Neural crest cell (in vitro differentiated cells): ENCODE results near the gene AUH. TPM values are rescaled to one million over a fixed set of nuclear protein-coding genes. Genes with fewer than 3 reads are reported as not detected.

Experiments
- DNase-seq: peaks from one replicate; pipeline ENCODE4 v3.0.0; 2021; ENCODE audit warnings: low read depth, mixed read lengths, low spot score
- H3K27ac Mint-ChIP-seq: one replicate; pipeline ENCODE4 v1.8.0; 2021; ENCODE audit warnings: mild to moderate bottlenecking, mixed read lengths; ENCODE audit not compliant: unreplicated experiment
- H3K27me3 Mint-ChIP-seq: 2 replicates; pipeline ENCODE4 v1.8.0; 2021; ENCODE audit warnings: low read depth, mild to moderate bottlenecking, mixed read lengths
- H3K36me3 Mint-ChIP-seq: 2 replicates; pipeline ENCODE4 v1.8.0; 2021; ENCODE audit warnings: low read depth, mild to moderate bottlenecking, mixed read lengths
- H3K4me1 Mint-ChIP-seq: 2 replicates; pipeline ENCODE4 v1.8.0; 2021; ENCODE audit warnings: mixed read lengths
- H3K4me3 Mint-ChIP-seq: one replicate; pipeline ENCODE4 v1.8.0; 2021; ENCODE audit warnings: mild to moderate bottlenecking, mixed read lengths
- H3K9me3 Mint-ChIP-seq: 2 replicates; pipeline ENCODE4 v1.8.0; 2021; ENCODE audit warnings: mixed read lengths
- CTCF ChIP-seq: fragments of 200-600 bp; sonication (generic); conservative IDR thresholded peaks from 2 replicates; pipeline ENCODE4 v1.5.0; 2021; ENCODE audit warnings: antibody characterized with exemption, mild to moderate bottlenecking
- total RNA-seq: library from RNA; stranded (reverse); gene quantifications from 2 replicates; pipeline ENCODE4 v1.2.1, GENCODE V29; 2021

Gene AUH
- total RNA-seq, 1 donor from 2014 or later: 10.8 TPM

GRCh38 chr9:91297306-91297705 is 64.4 kb downstream of the AUH start:
- no peak for TF ChIP-seq CTCF
- Mint-ChIP-seq H3K4me1 (no peaks in the 10 kb centered on the region), H3K36me3 (peaks cover 15% of the 10 kb centered on the region), H3K27ac (no peak overlapping the region), H3K27me3 (no peaks in the 10 kb centered on the region), H3K4me3 (no peak overlapping the region), H3K9me3 (peaks cover 2% of the 10 kb centered on the region)
- DNase-seq: no peak

DNA sequence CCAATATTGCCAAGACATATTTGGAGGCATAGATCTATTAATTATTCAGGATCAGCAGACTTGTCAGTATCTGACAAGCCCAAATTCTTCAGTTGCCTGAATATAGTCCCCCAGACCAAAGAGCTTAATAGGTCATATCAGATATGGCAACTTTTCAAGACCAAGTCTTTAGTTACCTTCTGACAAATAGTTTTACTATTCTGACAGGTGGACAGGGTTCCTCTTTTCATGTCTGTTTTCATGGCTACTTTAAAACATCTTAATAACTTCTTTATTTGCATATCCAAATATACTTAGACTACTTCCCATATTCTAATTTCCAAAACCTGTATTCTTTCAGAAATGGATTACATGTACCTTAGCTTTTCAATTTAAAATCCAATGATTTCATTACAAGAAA is 65.4 kb downstream of the AUH start:
- Mint-ChIP-seq H3K4me1 (no peaks in the 10 kb centered on the region), H3K36me3 (peaks cover 15% of the 10 kb centered on the region), H3K9me3 (peaks cover 2% of the 10 kb centered on the region), H3K27me3 (no peaks in the 10 kb centered on the region), H3K27ac (no peak overlapping the region), H3K4me3 (no peak overlapping the region)
- DNase-seq: no peak
- no peak for TF ChIP-seq CTCF

DNA sequence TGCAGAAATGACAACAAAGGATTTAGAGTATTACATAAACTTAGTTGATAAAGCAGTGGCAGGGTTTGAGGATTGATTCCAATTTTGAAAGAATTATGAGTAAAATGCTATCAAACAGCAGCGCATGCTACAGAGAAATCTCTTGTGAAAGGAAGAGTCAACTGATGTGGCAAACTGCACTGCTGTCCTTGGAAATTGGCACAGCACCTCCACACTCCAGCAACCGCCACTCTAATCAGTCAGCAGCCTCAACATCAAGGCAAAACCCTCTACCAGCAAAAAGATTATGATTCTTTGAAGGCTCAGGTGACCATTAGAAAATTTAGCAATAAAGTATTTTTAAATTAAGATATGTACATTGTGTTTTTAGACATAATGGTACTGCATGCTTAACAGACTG is 66.4 kb downstream of the AUH start:
- Mint-ChIP-seq H3K4me1 (no peaks in the 10 kb centered on the region), H3K27ac (no peak overlapping the region), H3K9me3 (peaks cover 2% of the 10 kb centered on the region), H3K27me3 (no peaks in the 10 kb centered on the region), H3K36me3 (peaks cover 15% of the 10 kb centered on the region), H3K4me3 (no peak overlapping the region)
- DNase-seq: no peak
- TF ChIP-seq CTCF: no peak

- no peak for TF ChIP-seq CTCF
- Mint-ChIP-seq H3K27me3 (no peaks in the 10 kb centered on the region), H3K4me3 (no peak overlapping the region), H3K27ac (no peak overlapping the region), H3K36me3 (peaks cover 15% of the 10 kb centered on the region), H3K9me3 (peaks cover 2% of the 10 kb centered on the region), H3K4me1 (no peaks in the 10 kb centered on the region)
- DNase-seq: no peak
Observed at GRCh38 chr9:91291866-91292265, 69.9 kb downstream of the AUH start.

GRCh38 chr9:91289244-91289643 is 72.5 kb downstream of the AUH start:
- H3K36me3 Mint-ChIP-seq: peaks cover 14% of the 10 kb centered on the region
- DNase-seq: no peak
- no peaks in the 10 kb centered on the region for H3K9me3 Mint-ChIP-seq
- no peaks in the 10 kb centered on the region for H3K4me1 Mint-ChIP-seq
- H3K27me3 Mint-ChIP-seq: no peaks in the 10 kb centered on the region
- no peak for TF ChIP-seq CTCF
- no peak overlapping the region for H3K27ac Mint-ChIP-seq
- H3K4me3 Mint-ChIP-seq: no peak overlapping the region
